Measurements from ENCODE around the gene SH2D3C.

- no peak for TF ChIP-seq GATA3 (IDR thresholded peaks at IDR 0.05; ENCODE audit: low read depth, low read length)
- TF ChIP-seq GATA2 (IDR thresholded peaks at IDR 0.05; ENCODE audit: low read depth, low read length), result no peak
Observed at GRCh38 chr9:127690735-127691134, 87.7 kb downstream of the SH2D3C start.

All from SH-SY5Y (cell line).